Hematopoietic multipotent progenitor cell treated with erythropoietin and hydrocortisone succinate and interleukin-3 and kit ligand, for 15 days (in vitro differentiated cells): ENCODE measurements around the gene DMAC2.
"Not testable (repeated sequence)": the region's sequence is repeated elsewhere in the genome, so short reads cannot be mapped to it uniquely, and the experiment has no call there.

Experiments
- DNase-seq: peaks from one replicate; pipeline ENCODE4 v3.0.0-alpha.2; 2015; ENCODE audit warnings: low spot score

The DMAC2 gene

DNA sequence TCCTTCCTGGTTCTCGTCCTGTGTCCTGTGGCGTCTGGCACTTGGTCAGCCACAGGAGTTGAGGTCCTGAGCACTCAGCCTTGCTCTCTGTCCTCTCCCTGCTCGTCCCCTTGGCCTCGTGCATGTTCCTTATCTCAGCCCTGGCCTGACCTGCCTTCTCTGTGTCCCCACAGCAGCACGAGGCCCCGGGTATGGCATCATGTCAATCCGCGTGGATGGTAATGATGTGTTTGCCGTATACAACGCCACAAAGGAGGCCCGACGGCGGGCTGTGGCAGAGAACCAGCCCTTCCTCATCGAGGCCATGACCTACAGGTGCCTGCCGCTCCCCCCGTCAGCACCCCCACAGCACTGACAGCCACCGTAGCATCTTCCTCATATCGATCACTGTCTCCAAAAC, 17.3 kb downstream of the DMAC2 start:
- DNase-seq = no peak

DNA sequence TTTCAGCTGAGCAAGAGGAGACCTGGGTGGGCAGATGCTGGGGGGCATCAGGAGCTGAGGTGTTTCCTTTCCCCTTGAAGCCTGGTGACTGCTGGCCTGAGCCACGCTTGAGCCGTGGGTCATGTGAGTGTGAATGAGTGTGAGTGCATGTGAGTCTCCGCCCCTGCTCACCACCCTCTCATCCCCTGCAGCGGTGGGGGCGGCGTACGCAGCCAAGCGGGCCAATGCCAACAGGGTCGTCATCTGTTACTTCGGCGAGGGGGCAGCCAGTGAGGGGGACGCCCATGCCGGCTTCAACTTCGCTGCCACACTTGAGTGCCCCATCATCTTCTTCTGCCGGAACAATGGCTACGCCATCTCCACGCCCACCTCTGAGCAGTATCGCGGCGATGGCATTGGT, 17.7 kb downstream of the DMAC2 start:
- DNase-seq = no peak

DNA sequence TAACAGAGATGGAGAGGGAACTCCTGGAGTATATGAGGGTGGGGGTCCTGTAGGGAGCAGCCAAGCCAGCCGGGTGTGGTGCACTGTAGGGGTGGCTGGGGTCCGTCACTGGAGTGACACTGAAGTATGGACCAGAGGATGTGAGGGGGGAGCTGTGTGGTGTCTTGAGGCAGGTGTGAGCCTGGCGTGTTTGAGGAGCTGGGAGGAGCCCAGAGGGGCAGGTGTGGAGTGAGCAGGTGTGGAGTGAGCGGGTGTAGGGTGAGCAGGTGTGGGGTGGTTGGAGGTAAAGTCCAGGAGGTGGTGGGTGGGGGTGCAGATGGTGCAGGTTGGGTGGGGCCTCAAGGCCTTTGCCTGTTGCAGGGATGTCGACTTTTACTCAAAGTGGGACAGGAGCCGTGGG, 18.4 kb downstream of the DMAC2 start:
- DNase-seq = no peak

DNA sequence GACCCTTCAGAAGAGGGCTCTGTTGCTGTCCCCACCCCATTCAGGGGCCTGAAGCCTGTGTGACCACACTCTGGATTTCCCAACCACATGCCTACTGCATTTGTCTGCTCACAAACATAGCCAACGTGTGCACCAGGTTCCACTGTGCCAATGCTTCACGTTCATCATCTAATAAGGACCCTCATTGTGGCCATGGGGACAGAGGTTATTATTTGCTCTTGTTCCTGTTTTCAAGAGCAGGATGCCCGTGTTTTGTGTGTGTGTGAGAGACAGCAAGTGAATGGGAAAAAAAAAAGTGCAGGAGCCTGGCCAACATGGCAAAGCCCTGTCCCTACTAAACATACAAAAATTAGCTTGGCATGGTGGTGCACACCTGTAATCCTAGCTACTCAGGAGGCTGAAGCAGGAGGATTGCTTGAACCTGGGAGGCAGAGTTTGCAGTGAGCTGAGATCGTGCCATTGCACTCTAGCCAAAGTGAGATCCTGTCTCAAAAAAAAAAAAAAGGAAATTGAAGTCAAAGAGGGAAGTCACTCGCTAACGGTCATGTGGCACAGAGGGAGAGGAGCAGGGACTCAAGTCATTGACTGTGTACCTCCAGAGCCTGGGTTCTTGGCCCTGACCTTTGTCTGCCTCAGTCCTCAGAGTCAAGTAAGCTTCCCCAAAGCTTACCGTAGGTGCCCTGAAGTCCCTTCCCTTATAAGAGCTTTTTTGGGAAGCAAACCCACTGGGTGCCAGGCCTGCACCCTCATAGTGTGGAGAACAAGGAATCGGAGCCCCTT, 19.4 kb downstream of the DMAC2 start:
- DNase-seq = no peak

DNA sequence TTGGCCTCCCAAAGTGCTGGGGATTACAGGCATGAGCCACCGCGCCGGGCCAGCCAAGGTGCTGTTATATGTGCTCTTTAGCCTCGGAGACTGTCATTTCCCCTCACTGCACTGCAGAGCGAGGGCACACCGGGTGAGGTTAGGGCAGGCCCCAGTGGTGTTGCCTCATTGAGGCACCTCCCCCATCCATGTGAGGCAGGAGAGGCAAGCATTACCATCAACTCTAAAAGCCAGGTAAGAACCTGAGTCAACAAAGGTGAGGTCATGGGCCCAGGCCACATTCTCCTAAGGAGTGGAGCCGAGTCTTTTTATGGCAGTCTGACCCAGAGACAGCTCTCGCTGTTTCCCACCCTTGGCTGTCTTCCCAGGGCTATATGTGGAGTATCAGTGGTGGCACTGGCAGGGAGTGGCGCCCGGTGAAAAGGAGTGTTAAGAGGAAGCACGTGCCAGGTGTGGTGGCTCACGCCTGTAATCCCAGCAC, 23.5 kb downstream of the DMAC2 start:
- DNase-seq = no peak

DNA sequence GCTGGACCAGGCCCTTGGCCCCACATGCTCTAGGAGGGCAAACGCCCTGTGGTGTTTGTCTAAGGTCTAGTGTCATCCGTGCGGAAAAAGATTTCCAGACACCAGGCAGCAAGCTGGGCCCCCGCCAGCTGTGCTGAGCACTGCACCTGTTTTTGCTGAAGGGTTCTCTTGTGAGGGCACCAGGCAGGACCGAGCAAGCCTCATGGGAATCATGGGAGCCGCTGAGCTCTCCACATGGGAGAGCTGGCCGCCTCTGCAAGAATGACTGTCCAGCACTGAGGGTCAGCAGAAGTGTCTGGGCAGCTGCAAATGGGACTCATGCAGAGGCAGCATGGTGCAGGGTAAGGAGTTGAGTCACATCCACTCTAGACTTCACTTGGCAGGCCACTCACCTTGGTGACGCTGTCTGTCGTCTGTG, 24.5 kb downstream of the DMAC2 start:
- no peak for DNase-seq

DNA sequence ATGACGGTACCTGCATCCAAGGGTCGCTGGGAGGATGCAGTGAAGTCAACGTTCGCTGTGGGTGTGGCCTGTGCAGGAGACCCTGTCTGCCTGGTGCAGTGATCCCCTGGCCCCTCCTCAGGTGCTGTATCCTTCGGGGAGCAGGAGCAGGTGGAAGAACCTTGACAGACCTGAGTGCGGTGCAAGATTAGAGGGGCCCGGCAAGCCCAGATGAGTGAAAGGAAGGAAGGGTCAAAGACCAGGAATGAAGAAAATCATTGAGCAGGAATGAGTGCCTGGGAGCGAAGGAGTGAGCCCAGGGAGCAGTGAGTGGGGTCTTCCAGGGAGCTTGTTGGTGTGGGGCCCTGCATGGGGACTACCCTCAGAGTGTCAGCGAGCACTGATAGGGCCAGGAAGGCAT, 25.3 kb downstream of the DMAC2 start:
- no peak for DNase-seq

DNA sequence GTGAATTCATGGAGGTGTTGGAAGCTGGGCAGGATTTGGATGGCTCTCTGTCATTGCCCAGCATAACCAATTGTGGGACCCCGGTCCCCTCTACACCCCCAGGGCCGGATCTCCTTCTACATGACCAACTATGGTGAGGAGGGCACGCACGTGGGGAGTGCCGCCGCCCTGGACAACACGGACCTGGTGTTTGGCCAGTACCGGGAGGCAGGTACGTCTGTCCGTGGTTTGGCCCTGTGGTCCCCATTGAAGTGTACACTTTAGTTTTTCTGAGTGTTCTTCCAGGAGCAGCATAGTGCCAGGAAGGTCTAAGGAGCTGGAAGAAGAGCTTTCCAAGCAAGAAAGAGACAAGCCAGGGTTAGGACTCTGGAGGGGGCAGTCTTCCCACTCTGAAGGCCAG, 25.8 kb downstream of the DMAC2 start:
- DNase-seq = no peak

DNA sequence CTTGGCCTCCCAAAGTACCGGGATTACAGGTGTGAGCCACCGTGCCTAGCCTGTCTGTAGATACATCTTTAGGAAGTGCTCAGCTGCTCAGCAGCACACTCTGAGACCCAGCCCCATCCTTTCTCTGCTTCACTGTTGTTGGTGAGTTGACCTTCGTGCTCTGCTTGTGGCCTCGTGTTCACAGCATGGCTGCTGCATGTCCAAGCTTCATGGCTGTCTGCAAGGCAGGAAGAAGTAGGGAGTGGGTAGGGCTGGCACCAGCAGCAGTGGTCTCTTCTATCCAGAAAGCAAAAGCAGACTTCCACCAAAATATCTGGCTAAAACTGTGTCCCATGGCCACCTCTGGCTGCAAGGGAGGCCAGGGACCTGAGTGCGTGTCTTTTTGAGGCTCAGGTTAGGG, 26.8 kb downstream of the DMAC2 start:
- DNase-seq = no peak

DNA sequence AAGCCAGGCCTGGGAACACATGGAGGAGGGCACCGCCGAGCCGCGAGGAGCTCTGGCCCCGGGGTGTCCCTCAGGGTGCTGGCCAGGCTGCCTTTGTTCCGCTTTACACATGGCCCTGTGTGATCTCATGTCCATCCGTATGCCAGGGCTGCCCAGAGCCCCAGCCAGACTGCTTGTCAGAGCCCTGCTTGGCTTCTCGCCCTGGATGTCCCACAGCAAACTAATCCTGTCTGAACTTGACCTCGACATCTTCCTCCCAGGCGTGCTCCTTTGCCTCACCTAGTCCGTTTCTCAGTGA, 27.8 kb downstream of the DMAC2 start:
- DNase-seq = no peak

DNA sequence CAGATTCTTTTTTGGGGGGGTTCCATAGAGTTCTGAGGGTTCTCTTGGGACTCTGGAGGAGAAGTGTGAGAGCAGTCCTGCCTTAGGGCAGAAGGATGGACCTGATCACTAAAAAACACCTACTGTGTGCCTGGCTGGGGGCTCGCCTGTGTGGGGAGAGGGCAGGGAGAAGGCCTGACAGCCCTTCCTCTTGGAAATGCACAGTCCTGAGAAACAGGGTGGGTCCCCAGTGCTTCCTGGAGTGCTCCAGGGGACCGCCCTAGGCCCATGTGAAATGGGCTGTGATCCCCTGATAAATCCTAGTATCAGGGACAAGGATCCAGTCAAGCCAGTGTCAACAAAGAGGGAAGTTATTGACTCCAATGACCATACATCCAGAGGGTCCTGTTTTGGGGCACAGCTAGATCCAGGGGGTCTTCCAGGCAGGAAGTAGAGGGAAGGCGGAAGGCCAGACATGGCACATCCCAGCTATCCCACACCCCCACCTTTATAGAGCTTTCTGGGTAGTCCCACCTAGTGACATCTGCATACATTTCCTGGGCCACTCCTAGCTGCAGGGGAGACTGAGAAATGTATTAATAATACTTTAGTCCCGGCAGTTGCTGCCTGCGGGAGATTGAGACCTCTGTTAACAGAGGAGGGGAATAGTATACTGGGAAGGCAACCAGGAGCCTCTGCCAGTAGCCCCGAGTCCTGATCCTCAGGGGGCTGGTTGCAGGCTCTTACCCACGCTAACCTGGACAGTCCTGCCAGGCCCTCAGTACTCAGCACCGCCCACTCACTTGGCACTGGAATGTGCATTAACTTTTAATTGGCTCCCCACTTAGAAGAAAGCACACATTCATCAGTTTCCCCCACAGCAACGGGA, 28.4 kb downstream of the DMAC2 start:
- no peak for DNase-seq

DNA sequence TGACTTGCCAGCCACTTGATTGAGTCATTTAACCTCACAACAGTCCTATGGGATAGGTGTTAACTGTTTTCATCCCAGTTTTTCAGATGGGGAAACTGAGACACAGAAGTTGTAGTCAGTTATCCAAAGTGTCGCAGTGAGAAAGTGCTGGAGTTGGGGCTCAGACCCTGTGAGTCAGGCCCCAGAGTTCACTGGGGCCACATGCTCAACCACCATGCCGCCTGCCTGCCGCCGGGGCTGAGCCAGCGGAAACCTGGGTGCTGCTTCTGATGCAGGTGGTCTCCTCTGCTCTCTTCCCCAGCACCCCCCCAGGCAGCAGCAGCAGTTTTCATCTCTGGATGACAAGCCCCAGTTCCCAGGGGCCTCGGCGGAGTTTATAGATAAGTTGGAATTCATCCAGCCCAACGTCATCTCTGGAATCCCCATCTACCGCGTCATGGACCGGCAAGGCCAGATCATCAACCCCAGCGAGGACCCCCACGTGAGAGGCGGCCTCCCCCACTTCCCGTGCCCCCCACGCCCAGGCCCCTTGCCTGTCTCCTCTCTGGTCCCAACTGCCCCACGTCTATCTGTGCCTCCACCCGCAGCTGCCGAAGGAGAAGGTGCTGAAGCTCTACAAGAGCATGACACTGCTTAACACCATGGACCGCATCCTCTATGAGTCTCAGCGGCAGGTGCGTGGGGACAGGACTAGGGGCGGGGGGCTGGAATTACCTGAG, 29.2 kb downstream of the DMAC2 start:
- DNase-seq = no peak

DNA sequence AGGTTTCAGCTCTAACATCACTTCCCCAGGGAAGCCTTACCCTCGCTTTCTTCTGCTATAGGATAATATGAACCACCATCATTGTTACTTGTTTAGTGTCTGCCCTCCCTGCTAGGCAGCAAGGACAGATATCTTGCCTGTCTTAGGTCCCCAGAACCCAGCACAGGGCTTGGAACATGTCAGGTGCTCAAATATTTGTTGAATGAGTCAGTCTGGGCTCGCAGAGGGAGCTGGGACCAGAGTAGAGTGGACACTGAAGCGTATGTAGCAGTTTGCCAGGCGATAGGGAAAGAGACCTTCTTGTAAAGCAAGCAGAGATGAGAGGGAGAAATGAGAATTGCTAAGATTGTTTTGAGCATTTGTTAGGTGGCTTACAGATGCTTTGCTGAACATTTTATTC, 30.4 kb downstream of the DMAC2 start:
- DNase-seq = no peak

DNA sequence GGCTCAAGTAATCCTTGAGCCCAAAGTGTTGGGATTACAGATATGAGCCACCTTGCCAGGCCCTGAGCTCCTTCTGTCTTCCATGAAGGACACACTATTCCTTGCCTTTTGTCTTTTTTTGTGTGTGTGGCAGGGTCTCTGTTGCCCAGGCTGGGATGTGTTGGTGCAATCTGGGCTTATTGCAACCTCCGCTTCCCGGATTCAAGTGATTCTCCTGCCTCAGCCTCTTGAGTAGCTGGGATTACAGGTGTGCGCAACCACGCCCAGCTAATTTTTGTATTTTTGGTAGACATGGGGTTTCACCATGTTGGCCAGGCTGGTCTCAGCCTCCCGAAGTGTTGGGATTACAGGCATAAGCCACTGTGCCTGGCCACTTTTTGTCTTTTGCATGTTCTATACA, 30.9 kb downstream of the DMAC2 start:
- not testable (repeated sequence) for DNase-seq

DNA sequence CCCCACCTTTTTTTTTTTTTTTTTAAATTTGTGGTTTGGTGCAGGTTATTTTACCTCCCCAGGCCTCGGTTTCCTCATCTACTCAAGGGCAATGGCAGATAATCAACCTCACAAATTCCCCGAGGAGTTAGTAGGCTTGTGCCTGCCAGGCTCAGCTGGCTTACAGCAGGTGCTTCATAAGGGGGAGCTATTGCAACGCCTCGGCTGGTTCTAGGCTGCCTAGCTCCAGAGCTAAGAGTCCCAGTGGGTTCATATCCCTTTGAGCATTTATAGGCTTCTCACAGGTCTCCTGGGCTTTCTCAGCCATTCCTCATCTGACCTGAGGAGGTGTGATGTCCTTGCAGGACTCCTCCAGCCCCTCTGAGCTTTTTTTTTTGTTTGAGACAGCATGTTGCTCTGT, 31.5 kb downstream of the DMAC2 start:
- DNase-seq = no peak

DNA sequence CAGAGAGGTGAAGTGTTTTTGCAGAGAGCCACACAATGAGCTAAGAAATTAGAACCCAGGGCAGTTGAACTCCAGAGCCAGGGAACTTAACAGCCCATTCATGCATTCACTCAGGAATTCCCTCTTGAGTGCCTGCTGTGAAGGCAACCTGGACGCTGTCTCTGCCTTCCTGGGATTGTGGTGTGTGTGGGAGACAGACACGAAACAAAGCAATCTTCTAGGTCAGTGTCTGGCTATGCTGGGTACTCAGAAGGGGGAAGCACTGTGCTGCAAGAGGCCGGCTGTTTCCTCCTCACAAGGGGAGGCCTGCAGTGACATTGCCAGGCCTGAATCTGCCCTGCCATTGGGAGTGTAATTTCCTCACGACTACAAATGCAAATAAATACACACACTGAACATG, 32.4 kb downstream of the DMAC2 start:
- no peak for DNase-seq

DNA sequence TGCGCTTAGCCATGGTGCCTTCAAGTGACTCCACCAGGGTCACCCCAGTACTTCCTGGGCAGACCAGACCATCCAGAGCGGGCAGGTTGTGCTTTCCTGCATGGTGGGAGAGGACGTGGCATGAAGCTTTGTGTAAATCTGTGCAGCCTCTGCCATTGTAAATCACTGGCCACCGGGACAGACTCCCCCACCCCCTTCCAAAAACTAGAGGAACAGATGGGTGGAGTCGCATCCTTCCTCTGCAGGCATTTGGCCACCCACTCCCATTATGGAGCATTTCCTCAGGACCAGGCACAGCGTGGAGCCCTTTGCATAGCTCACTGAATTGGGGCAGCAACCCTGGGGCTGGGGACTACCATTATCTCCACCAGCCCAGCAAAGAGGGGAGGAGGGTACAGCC, 33.9 kb downstream of the DMAC2 start:
- DNase-seq = no peak

DNA sequence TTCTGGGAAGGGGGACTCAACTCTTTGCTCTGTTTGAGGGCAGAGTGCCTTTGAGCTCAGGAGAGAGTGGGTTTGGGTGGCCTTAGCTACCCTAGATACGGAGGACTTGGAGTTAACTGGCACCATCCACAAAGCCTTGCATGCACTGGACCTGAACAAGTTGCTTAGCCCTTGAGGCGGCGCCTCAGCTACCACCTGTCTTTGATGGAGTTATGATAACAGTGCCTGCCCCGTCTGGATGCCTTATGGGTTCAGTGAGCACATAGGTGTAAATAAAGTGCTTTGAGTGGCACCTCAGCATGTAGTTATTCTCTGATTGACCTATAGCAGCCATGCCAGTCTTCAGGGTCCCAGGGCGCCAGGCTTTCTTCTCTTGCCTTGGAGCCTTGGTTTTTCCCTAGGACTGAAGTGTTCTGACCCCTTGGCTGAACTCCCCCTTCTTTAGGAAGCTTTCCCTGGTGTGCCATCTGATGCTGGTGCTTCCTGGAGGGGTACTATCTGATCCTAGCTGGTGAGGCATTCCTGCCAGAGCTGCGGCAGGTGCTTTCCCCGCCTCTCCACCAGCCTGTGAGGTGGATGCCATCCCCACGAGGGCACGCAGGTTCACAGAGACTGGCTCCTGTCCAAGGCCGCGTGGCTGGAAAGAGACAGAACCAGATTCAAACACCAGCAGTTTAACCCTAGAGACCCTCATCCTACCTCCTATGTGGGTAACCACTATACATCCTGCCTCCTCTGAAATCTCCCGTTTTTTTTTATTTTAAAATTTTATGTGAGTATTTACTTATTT, 36.3 kb downstream of the DMAC2 start:
- DNase-seq = no peak

DNA sequence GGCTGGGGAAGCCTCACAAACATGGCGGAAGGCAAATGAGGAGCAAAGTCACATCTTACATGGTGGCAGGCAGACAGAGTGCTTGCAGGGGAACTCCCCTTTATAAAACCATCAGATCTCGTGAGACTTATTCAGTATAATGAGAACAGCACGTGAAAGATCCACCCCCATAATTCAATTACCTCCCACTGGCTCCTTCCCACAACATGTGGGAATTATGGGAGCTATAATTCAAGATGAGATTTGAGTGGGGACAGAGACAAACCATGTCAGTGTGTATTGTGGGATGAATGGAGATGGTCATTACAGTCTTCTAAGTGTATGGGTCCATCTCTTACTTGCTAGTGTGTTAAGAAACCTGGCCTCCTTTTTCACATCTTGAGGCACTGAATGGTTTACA, 37.7 kb downstream of the DMAC2 start:
- no peak for DNase-seq

DNA sequence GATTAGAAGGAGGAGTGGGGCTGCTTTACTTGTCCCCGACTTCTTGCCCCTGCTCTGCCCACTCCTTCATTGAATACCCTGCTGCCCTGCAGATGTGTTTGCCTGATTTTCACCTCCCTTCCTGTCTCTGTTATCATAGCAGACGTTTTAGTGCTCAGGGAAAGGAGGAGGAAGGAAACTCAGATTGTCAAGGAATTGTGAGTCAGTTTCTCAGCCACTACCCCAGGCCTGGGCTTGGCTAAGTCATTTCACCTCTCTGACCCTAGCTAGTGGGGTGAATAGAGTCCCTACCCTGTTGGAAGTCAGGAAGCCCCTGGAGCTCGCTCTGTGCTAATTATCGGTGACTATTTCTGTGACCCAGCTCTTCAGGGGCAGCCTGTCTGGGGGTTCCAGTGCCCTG, 38.2 kb downstream of the DMAC2 start:
- no peak for DNase-seq

DNA sequence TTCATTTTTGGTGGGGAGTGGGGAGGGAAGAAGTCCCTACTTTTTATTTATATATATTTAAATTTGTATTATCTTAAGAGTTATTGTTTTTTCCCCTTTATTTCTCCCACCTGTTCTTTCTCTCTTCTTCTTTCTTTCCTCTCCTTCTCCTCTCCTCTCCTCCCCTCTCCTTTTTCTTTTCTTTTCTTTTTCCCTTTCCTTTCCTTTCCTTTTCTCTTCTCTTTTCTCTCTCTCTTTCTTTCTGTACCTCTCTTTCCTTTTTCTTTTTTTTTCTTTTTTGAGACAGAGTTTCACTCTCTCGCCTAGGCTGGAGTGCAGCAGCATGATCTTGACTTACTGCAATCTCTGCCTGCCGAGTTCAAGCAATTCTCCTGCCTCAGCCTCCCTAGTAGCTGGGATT, 40.2 kb downstream of the DMAC2 start:
- no peak for DNase-seq

DNA sequence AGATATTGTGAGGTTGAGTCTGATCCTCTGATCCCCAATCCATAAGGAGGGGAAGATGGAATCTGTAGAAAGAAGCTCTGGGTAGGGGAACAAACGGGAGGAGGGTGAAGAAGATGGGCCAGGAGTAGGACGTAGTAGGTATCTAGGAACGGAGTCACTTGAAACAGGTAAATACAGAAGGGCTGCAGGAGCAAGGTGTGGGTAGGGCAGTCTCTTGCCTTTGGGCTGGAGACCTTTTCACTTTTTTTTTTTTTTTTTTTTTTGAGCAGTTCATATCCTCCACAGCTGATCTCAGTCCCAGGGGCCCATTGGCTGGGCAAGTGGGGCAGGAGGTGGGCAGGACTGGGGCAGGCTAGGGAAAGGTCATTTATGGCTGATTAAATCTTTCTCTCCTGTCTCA, 40.6 kb downstream of the DMAC2 start:
- DNase-seq = no peak
